Mammary epithelial cell (primary cell): ENCODE measurements around the gene CCDC184.

Source experiments
- EZH2 ChIP-seq: IDR thresholded peaks from 2 replicates; pipeline ENCODE4 v1.6.1; 2012; ENCODE audit warnings: low read length, inconsistent platforms, borderline replicate concordance
- TF ChIP-seq, protein P1 (sequence below), 2 donors: IDR thresholded peaks in 1 of 2; conservative IDR thresholded peaks in 1 of 2; 2 replicates each; pipeline ENCODE4 v1.5.1; 2011 to 2012; ENCODE audit warnings: inconsistent platforms in 2 of 2, low read length in 2 of 2, mild to moderate bottlenecking in 2 of 2, control low read depth in 1 of 2, low read depth in 1 of 2; ENCODE audit not compliant: insufficient read depth in 1 of 2; ENCODE audit errors: extremely low read depth in 1 of 2

DNA sequence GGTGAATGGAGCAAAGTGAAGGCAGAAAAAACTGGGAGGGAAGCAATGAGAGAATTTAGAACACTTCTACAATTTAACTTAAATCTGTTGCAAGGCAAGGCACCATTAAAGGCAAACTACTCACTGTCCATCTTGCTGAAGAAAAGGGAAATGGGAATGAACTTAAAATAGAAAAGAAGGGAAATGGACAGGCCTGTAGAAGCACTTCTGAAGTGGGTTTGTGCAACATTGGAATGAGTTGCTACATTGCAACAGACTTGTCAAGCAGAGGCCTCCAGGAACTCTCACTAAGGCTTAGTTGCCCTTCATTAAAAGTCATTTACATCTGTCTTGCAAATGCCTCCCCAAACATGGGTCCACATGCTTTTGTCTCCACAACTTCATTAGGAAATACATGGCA lies 33.3 kb downstream of the CCDC184 start:
- TF ChIP-seq, protein P1, sequence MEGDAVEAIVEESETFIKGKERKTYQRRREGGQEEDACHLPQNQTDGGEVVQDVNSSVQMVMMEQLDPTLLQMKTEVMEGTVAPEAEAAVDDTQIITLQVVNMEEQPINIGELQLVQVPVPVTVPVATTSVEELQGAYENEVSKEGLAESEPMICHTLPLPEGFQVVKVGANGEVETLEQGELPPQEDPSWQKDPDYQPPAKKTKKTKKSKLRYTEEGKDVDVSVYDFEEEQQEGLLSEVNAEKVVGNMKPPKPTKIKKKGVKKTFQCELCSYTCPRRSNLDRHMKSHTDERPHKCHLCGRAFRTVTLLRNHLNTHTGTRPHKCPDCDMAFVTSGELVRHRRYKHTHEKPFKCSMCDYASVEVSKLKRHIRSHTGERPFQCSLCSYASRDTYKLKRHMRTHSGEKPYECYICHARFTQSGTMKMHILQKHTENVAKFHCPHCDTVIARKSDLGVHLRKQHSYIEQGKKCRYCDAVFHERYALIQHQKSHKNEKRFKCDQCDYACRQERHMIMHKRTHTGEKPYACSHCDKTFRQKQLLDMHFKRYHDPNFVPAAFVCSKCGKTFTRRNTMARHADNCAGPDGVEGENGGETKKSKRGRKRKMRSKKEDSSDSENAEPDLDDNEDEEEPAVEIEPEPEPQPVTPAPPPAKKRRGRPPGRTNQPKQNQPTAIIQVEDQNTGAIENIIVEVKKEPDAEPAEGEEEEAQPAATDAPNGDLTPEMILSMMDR (conservative IDR thresholded peaks at IDR 0.05 in 1 of 2, IDR thresholded peaks at IDR 0.05 in 1 of 2; ENCODE audit: extremely low read depth in 1 of 2, insufficient read depth in 1 of 2, low read depth in 1 of 2, low read length in 2 of 2), result no peak
- TF ChIP-seq EZH2, result no peak
